ENCODE data around the gene ARL15. TPM values are rescaled to one million over a fixed set of nuclear protein-coding genes. Genes with fewer than 3 reads are reported as not detected.

Gene ARL15
- total and polyA plus RNA-seq, 2 donors (not counting 1 experiment from before 2014, with no cell fraction given): 5.8 to 20.5 TPM

GRCh38 chr5:54273715-54274114 is 36.7 kb downstream of the ARL15 start:
- WGBS (ENCODE audit: insufficient coverage): 92% methylated on average over 5 of the region's 6 CpGs
- H3K4me3 Mint-ChIP-seq: no peak overlapping the region
- POLR2A ChIA-PET: no interaction called here
- H3K27me3 Mint-ChIP-seq: no peaks in the 10 kb centered on the region
- H3K27ac ChIP-seq (ENCODE audit: low read length in 2 of 2): no peak overlapping the region
- intact Hi-C loops (cut with micrococcal nuclease): no loop called here
- ATAC-seq (ENCODE audit: low read depth) (no peak), DNase-seq (no peak)
- H2AFZ ChIP-seq (ENCODE audit: insufficient read depth, low read depth, low read length, poor library complexity, severe bottlenecking): no peak overlapping the region
- TF ChIP-seq CTCF (IDR thresholded peaks at IDR 0.05) (no peak), EZH2 (IDR thresholded peaks at IDR 0.05; ENCODE audit: borderline replicate concordance, insufficient read depth, low read depth, low read length, poor library complexity, severe bottlenecking) (no peak)
- no peak overlapping the region for H3K9ac ChIP-seq (ENCODE audit: low read length)
- no peaks in the 10 kb centered on the region for H3K36me3 ChIP-seq (replicated peaks in 1 of 2; ENCODE audit: control extremely low read depth in 1 of 2, control insufficient read depth in 1 of 2, extremely low read depth in 1 of 2, insufficient read depth in 2 of 2, low read length in 1 of 2)
- peaks cover 0 to 4% (median 0%) of the 10 kb centered on the region in 3 donors for H3K9me3 ChIP-seq (ENCODE audit: control extremely low read depth in 1 of 3, control insufficient read depth in 2 of 3, insufficient read depth in 1 of 3, low read length in 2 of 3)
- CTCF ChIA-PET: no interaction called here
- H3K79me2 ChIP-seq (ENCODE audit: control insufficient read depth, insufficient read depth, low read length): peaks cover 34% of the 10 kb centered on the region
- H3K4me1 ChIP-seq (ENCODE audit: control insufficient read depth in 2 of 2, insufficient read depth in 2 of 2, low read length in 2 of 2): no peaks in the 10 kb centered on the region
- H3K27ac Mint-ChIP-seq: no peak overlapping the region
- no peak overlapping the region for H3K4me3 ChIP-seq (ENCODE audit: control extremely low read depth in 1 of 5, extremely low read depth in 1 of 5, insufficient read depth in 1 of 5, low read depth in 2 of 5, low read length in 4 of 5)
- no peak overlapping the region for H3K4me2 ChIP-seq (replicated peaks; ENCODE audit: low read depth, low read length, poor library complexity, severe bottlenecking)
- peaks cover 6% of the 10 kb centered on the region for H4K20me1 ChIP-seq (ENCODE audit: control insufficient read depth, insufficient read depth, low read length, poor library complexity, severe bottlenecking)
- no peaks in the 10 kb centered on the region for H3K4me1 Mint-ChIP-seq
- H3K9me3 Mint-ChIP-seq (ENCODE audit: insufficient read depth): no peaks in the 10 kb centered on the region
- no peaks in the 10 kb centered on the region for H3K27me3 ChIP-seq (replicated peaks in 1 of 4; ENCODE audit: control extremely low read depth in 1 of 4, control insufficient read depth in 3 of 4, insufficient read depth in 4 of 4, low read length in 3 of 4)

DNA sequence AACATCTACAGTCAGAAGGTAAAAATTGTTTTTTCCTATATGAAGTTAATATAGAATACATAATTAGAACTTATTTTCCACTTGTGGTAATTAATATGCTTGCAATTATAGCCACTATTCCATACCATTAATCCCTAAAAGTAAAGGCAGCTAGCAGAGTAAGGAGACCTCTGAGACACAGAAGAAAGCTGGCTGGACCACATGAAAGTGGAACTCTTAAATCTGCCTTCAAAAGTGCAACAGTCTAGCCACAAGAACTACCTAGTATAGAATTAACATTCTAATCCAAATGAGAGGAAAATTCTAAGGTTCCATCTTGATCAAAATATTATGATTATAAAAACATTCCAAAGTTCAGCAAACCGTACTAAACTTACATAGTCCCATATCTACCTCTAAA is 37.6 kb downstream of the ARL15 start:
- no peaks in the 10 kb centered on the region for H3K36me3 ChIP-seq (replicated peaks in 1 of 2; ENCODE audit: control extremely low read depth in 1 of 2, control insufficient read depth in 1 of 2, extremely low read depth in 1 of 2, insufficient read depth in 2 of 2, low read length in 1 of 2)
- no CpG with 5 or more reads among the region's 1 CpG for WGBS (ENCODE audit: insufficient coverage)
- CTCF ChIA-PET: no interaction called here
- intact Hi-C loops (cut with micrococcal nuclease): no loop called here
- no peaks in the 10 kb centered on the region for H3K27me3 ChIP-seq (replicated peaks in 1 of 4; ENCODE audit: control extremely low read depth in 1 of 4, control insufficient read depth in 3 of 4, insufficient read depth in 4 of 4, low read length in 3 of 4)
- H2AFZ ChIP-seq (ENCODE audit: insufficient read depth, low read depth, low read length, poor library complexity, severe bottlenecking): no peak overlapping the region
- no peak overlapping the region for H3K9ac ChIP-seq (ENCODE audit: low read length)
- H3K27ac Mint-ChIP-seq: no peak overlapping the region
- no peak for ATAC-seq (ENCODE audit: low read depth)
- POLR2A ChIA-PET: no interaction called here
- H3K4me2 ChIP-seq (replicated peaks; ENCODE audit: low read depth, low read length, poor library complexity, severe bottlenecking): no peak overlapping the region
- H3K4me3 ChIP-seq (ENCODE audit: control extremely low read depth in 1 of 5, extremely low read depth in 1 of 5, insufficient read depth in 1 of 5, low read depth in 2 of 5, low read length in 4 of 5): no peak overlapping the region
- no peak overlapping the region for H3K27ac ChIP-seq (ENCODE audit: low read length in 2 of 2)
- no peaks in the 10 kb centered on the region for H3K4me1 ChIP-seq (ENCODE audit: control insufficient read depth in 2 of 2, insufficient read depth in 2 of 2, low read length in 2 of 2)
- TF ChIP-seq EZH2 (IDR thresholded peaks at IDR 0.05; ENCODE audit: borderline replicate concordance, insufficient read depth, low read depth, low read length, poor library complexity, severe bottlenecking) (no peak), CTCF (IDR thresholded peaks at IDR 0.05) (no peak)
- peaks cover 29% of the 10 kb centered on the region for H3K79me2 ChIP-seq (ENCODE audit: control insufficient read depth, insufficient read depth, low read length)
- no peaks in the 10 kb centered on the region for H3K4me1 Mint-ChIP-seq
- no peaks in the 10 kb centered on the region for H3K27me3 Mint-ChIP-seq
- H3K9me3 ChIP-seq (ENCODE audit: control extremely low read depth in 1 of 3, control insufficient read depth in 2 of 3, insufficient read depth in 1 of 3, low read length in 2 of 3): peaks cover 0 to 4% (median 0%) of the 10 kb centered on the region in 3 donors
- no peaks in the 10 kb centered on the region for H3K9me3 Mint-ChIP-seq (ENCODE audit: insufficient read depth)
- H4K20me1 ChIP-seq (ENCODE audit: control insufficient read depth, insufficient read depth, low read length, poor library complexity, severe bottlenecking): peaks cover 6% of the 10 kb centered on the region
- no peak for DNase-seq
- H3K4me3 Mint-ChIP-seq: no peak overlapping the region

All from B cell (primary cell).